OCI-LY1 (cell line): ENCODE results near the gene FRMD6.

ENCODE experiments used
- H2AFZ ChIP-seq: fragments of 200-600 bp; sonication (generic), shearing (Covaris generic); 2 replicates; pipeline ENCODE4 v1.6.0; 2014; ENCODE audit warnings: antibody characterized with exemption, mild to moderate bottlenecking, low read length
- H3F3A ChIP-seq: fragments of 200-600 bp; sonication (generic), shearing (Covaris generic); 2 replicates; pipeline ENCODE4 v1.6.0; 2014; ENCODE audit warnings: mild to moderate bottlenecking, antibody characterized with exemption, low read length, moderate library complexity; ENCODE audit not compliant: insufficient read depth
- H3K27ac ChIP-seq: fragments of 200-600 bp; sonication (generic); 2 replicates; pipeline ENCODE4 v1.5.1; 2014; ENCODE audit warnings: low read length, mixed run types, mild to moderate bottlenecking, low read depth; ENCODE audit not compliant: poor library complexity, severe bottlenecking
- H3K27me3 ChIP-seq: fragments of 200-600 bp; sonication (generic); 2 replicates; pipeline ENCODE4 v1.6.0; 2014; ENCODE audit warnings: antibody characterized with exemption, mild to moderate bottlenecking, low read length, moderate library complexity; ENCODE audit not compliant: insufficient read depth
- H3K36me3 ChIP-seq: fragments of 200-600 bp; sonication (generic); 2 replicates; pipeline ENCODE4 v1.6.1; 2014; ENCODE audit warnings: mild to moderate bottlenecking, antibody characterized with exemption, low read length, moderate library complexity, mixed read lengths; ENCODE audit not compliant: insufficient read depth
- H3K4me1 ChIP-seq: fragments of 200-600 bp; sonication (generic); 2 replicates; pipeline ENCODE4 v1.5.1; 2014; ENCODE audit warnings: mild to moderate bottlenecking, low read length, moderate library complexity; ENCODE audit not compliant: insufficient read depth, severe bottlenecking
- H3K4me2 ChIP-seq: fragments of 200-600 bp; sonication (generic), shearing (Covaris generic); 2 replicates; pipeline ENCODE4 v1.6.1; 2014; ENCODE audit warnings: low read length
- H3K4me3 ChIP-seq: fragments of 200-600 bp; sonication (generic); 2 replicates; pipeline ENCODE4 v1.5.1; 2014; ENCODE audit warnings: low read length, low read depth, mild to moderate bottlenecking, mixed read lengths; ENCODE audit not compliant: poor library complexity, severe bottlenecking
- H3K79me2 ChIP-seq: fragments of 200-600 bp; shearing (Covaris generic); 2 replicates; pipeline ENCODE4 v1.6.1; 2016; ENCODE audit warnings: mixed run types, low read length, mixed read lengths; ENCODE audit not compliant: insufficient read depth
- H3K9ac ChIP-seq: fragments of 200-600 bp; sonication (generic), shearing (Covaris generic); 2 replicates; pipeline ENCODE4 v1.6.1; 2014; ENCODE audit warnings: mild to moderate bottlenecking, low read length, mixed read lengths
- H3K9me2 ChIP-seq: fragments of 200-600 bp; sonication (generic), shearing (Covaris generic); 2 replicates; pipeline ENCODE4 v1.6.1; 2014; ENCODE audit warnings: low read depth, mild to moderate bottlenecking, low read length, mixed read lengths
- H3K9me3 ChIP-seq: fragments of 200-600 bp; shearing (Covaris generic); 2 replicates; pipeline ENCODE4 v1.6.1; 2014; ENCODE audit warnings: low read length, mixed read lengths
- H4K20me1 ChIP-seq: fragments of 200-600 bp; sonication (generic), shearing (Covaris generic); 2 replicates; pipeline ENCODE4 v1.6.0; 2016; ENCODE audit warnings: mild to moderate bottlenecking, low read length; ENCODE audit not compliant: insufficient read depth
- EZH2 ChIP-seq: fragments of 200-600 bp; sonication (generic), shearing (Covaris generic); IDR thresholded peaks from 2 replicates; pipeline ENCODE4 v1.8.0; 2017; ENCODE audit warnings: borderline replicate concordance, mixed run types, mild to moderate bottlenecking, antibody characterized with exemption, low read length, moderate library complexity, mixed read lengths
- TF ChIP-seq, protein P1 (sequence below): fragments of 200-600 bp; sonication (generic), shearing (Covaris generic); IDR thresholded peaks from 2 replicates; pipeline ENCODE4 v1.5.1; 2017; ENCODE audit warnings: mild to moderate bottlenecking, antibody characterized with exemption, low read length, moderate library complexity, mixed read lengths

FRMD6 gene

DNA sequence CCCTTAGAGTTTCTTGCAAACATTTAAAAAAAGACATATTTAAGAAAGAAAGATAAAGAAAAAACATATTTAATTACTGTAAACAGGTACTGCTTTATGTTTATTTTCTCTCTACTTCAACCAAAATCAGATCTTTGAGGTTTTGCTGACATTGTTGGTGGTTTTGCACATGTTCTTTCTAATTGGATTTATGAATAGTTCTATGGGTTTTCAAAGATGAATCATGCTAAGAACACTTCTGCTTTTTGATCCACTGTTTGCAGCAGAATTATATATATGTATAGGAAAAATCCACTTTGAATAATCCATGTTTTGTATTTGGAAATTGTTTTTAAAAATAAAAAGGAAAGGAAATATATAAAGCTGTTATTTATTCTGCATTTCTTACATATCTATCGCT, 78.4 kb downstream of the FRMD6 start:
- H3K36me3 ChIP-seq: no peaks in the 10 kb centered on the region
- no peaks in the 10 kb centered on the region for H3F3A ChIP-seq
- no peaks in the 10 kb centered on the region for H3K9me2 ChIP-seq
- H3K9ac ChIP-seq: no peak overlapping the region
- H3K9me3 ChIP-seq: no peaks in the 10 kb centered on the region
- no peak overlapping the region for H2AFZ ChIP-seq
- H3K79me2 ChIP-seq: no peaks in the 10 kb centered on the region
- no peaks in the 10 kb centered on the region for H4K20me1 ChIP-seq
- H3K4me3 ChIP-seq: no peak overlapping the region
- H3K27me3 ChIP-seq: 0 out of 2 replicates have a peak, but pooled peaks cover 3% of the 10 kb centered on the region
- H3K27ac ChIP-seq: no peak overlapping the region
- no peak overlapping the region for H3K4me2 ChIP-seq
- H3K4me1 ChIP-seq: no peaks in the 10 kb centered on the region
- TF ChIP-seq, protein P1, sequence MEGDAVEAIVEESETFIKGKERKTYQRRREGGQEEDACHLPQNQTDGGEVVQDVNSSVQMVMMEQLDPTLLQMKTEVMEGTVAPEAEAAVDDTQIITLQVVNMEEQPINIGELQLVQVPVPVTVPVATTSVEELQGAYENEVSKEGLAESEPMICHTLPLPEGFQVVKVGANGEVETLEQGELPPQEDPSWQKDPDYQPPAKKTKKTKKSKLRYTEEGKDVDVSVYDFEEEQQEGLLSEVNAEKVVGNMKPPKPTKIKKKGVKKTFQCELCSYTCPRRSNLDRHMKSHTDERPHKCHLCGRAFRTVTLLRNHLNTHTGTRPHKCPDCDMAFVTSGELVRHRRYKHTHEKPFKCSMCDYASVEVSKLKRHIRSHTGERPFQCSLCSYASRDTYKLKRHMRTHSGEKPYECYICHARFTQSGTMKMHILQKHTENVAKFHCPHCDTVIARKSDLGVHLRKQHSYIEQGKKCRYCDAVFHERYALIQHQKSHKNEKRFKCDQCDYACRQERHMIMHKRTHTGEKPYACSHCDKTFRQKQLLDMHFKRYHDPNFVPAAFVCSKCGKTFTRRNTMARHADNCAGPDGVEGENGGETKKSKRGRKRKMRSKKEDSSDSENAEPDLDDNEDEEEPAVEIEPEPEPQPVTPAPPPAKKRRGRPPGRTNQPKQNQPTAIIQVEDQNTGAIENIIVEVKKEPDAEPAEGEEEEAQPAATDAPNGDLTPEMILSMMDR: no peak
- TF ChIP-seq EZH2: no peak

DNA sequence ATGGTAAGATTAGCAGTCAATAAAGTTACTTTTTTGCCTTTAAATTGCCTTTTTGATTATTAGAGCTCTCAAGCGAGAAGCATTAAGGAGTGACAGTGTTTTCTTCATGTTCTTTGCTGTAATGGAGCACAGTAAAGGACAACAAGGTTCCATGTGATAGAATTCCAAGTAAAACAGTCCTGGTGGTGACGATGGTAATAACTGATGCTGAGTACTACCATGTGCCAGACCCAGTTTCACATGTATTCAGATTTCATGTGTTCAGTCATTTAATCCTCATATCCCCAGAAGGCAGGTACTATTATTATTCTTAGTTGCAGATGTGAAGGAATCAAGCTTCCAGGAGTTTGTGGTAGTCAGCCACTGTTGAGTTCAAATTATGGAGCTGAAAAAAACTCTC, 79.0 kb downstream of the FRMD6 start:
- Histone ChIP-seq H3K27ac (no peak overlapping the region), H2AFZ (no peak overlapping the region), H3F3A (no peaks in the 10 kb centered on the region), H3K9me2 (no peaks in the 10 kb centered on the region), H3K9me3 (no peaks in the 10 kb centered on the region), H3K4me3 (no peak overlapping the region), H3K4me2 (no peak overlapping the region), H3K27me3 (0 out of 2 replicates have a peak, but pooled peaks cover 3% of the 10 kb centered on the region), H3K36me3 (no peaks in the 10 kb centered on the region), H3K4me1 (no peaks in the 10 kb centered on the region), H3K79me2 (no peaks in the 10 kb centered on the region), H4K20me1 (no peaks in the 10 kb centered on the region), H3K9ac (no peak overlapping the region)
- TF ChIP-seq, protein P1: no peak
- TF ChIP-seq EZH2: no peak

DNA sequence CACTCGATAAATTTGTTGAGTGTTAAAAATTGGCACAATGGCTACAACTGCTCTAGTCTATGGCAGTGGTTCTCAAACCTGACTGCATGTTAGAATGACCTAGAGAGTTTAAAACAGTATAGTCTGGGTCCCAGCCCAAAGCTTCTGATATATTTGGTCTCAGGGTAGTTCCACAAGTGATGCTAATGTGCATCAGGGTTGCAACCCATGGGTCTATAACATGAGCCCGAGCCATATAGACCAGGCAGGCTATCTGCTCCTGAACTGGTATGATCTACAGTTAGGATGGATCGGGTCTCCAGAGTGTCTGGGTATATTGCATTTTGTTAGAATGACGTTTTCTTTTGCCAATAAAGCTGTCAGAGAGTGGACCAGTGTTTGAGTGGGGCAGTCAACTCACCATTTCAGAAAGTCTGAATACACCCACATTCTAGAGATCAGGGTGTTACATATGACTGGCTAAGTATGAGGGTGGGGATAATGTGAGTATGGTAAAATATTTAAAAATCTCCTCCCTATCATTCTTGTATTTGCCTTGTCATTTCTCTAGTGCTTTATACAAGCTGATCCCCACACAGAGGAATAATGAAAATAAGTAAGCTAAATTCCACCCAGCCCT, 80.9 kb downstream of the FRMD6 start:
- H3K9me3 ChIP-seq: no peaks in the 10 kb centered on the region
- H4K20me1 ChIP-seq: no peaks in the 10 kb centered on the region
- H3K79me2 ChIP-seq: no peaks in the 10 kb centered on the region
- H3K27me3 ChIP-seq: 0 out of 2 replicates have a peak, but pooled peaks cover 3% of the 10 kb centered on the region
- H3K9ac ChIP-seq: no peak overlapping the region
- H3F3A ChIP-seq: no peaks in the 10 kb centered on the region
- H3K4me2 ChIP-seq: no peak overlapping the region
- no peaks in the 10 kb centered on the region for H3K4me1 ChIP-seq
- H2AFZ ChIP-seq: no peak overlapping the region
- TF ChIP-seq, protein P1: no peak
- TF ChIP-seq EZH2: no peak
- no peaks in the 10 kb centered on the region for H3K9me2 ChIP-seq
- H3K4me3 ChIP-seq: no peak overlapping the region
- no peaks in the 10 kb centered on the region for H3K36me3 ChIP-seq
- H3K27ac ChIP-seq: no peak overlapping the region
